GM12875 (cell line): ENCODE measurements around the gene SENP6.
"Not testable (repeated sequence)": the region's sequence is repeated elsewhere in the genome, so short reads cannot be mapped to it uniquely, and the experiment has no call there.

Source experiments
- H3K4me3 ChIP-seq: one replicate; pipeline ENCODE4 v1.5.1; 2011; ENCODE audit warnings: low read depth, low read length, control low read depth
- CTCF ChIP-seq: IDR thresholded peaks from 2 replicates; pipeline ENCODE4 v1.5.1; 2011; ENCODE audit warnings: low read depth, mild to moderate bottlenecking, control low read depth, inconsistent platforms, low read length, moderate library complexity, borderline replicate concordance; ENCODE audit not compliant: insufficient read depth

Gene SENP6

GRCh38 chr6:75568965-75569364, 32.7 kb upstream of the SENP6 start:
- no peak for TF ChIP-seq CTCF

GRCh38 chr6:75570671-75571070, 31.0 kb upstream of the SENP6 start:
- not testable (repeated sequence) for H3K4me3 ChIP-seq

More at GRCh38 chr6:75568965-75569364, 32.7 kb upstream of the SENP6 start:
- no peak overlapping the region for H3K4me3 ChIP-seq

GRCh38 chr6:75572072-75572471, 29.6 kb upstream of the SENP6 start:
- no peak overlapping the region for H3K4me3 ChIP-seq
- TF ChIP-seq CTCF = no peak

GRCh38 chr6:75579951-75580350, 21.7 kb upstream of the SENP6 start:
- no peak overlapping the region for H3K4me3 ChIP-seq
- no peak for TF ChIP-seq CTCF

GRCh38 chr6:75581231-75581630, 20.4 kb upstream of the SENP6 start:
- TF ChIP-seq CTCF = no peak
- no peak overlapping the region for H3K4me3 ChIP-seq

GRCh38 chr6:75584552-75584951, 17.1 kb upstream of the SENP6 start:
- H3K4me3 ChIP-seq = not testable (repeated sequence)

GRCh38 chr6:75588948-75589347, 12.7 kb upstream of the SENP6 start:
- H3K4me3 ChIP-seq = no peak overlapping the region
- no peak for TF ChIP-seq CTCF

- H3K4me3 ChIP-seq = no peak overlapping the region
- no peak for TF ChIP-seq CTCF
Observed at GRCh38 chr6:75590370-75590769, 11.3 kb upstream of the SENP6 start.

GRCh38 chr6:75596380-75596779, 5.3 kb upstream of the SENP6 start:
- not testable (repeated sequence) for H3K4me3 ChIP-seq
